ENCODE measurements around the gene MDM2. TPM values are rescaled to one million over a fixed set of nuclear protein-coding genes. Genes with fewer than 3 reads are reported as not detected.
A peak's percentile ranks its signal among the peaks of the same experiment; 100 is the strongest.

The MDM2 gene
- total and polyA plus RNA-seq, 10 donors: 41.5 to 248 (median 111) TPM

GRCh38 chr12:68832504-68832867 lies 24.5 kb downstream of the MDM2 start:
- TF ChIP-seq CTCF (IDR thresholded peaks at IDR 0.05 in 8 of 11, conservative IDR thresholded peaks at IDR 0.05 in 3 of 11) (no peak), POLR2AphosphoS5 (IDR thresholded peaks at IDR 0.05) (no peak), POLR2A (IDR thresholded peaks at IDR 0.05) (no peak)
- peaks cover 0 to 33% (median 11%) of the 10 kb centered on the region in 6 donors for H3K4me1 ChIP-seq
- no peaks in the 10 kb centered on the region for H3K27me3 ChIP-seq (replicated peaks in 1 of 7)
- no peak for DNase-seq
- H3K9me3 ChIP-seq: no peaks in the 10 kb centered on the region
- peaks cover 0 to 97% (median 85%) of the 10 kb centered on the region in 6 donors for H3K36me3 ChIP-seq
- intact Hi-C loops (cut with DNase I; ENCODE audit: low total_unique reads): no loop called here
- no peak overlapping the region for H3K4me3 ChIP-seq
- 95 to 99% (median 96%) methylated on average over 4 of the region's 4 CpGs for WGBS, 5 donors
- no peak overlapping the region for H3K27ac ChIP-seq

- Histone ChIP-seq H3K9me3 (no peaks in the 10 kb centered on the region), H3K4me1 (peaks cover 0 to 33% (median 11%) of the 10 kb centered on the region in 6 donors), H3K36me3 (peaks cover 2 to 97% (median 83%) of the 10 kb centered on the region in 6 donors), H3K27ac (no peak overlapping the region), H3K27me3 (replicated peaks in 1 of 7) (no peaks in the 10 kb centered on the region), H3K4me3 (no peak overlapping the region)
- intact Hi-C loops (cut with DNase I; ENCODE audit: low total_unique reads): no loop called here
- TF ChIP-seq POLR2A (IDR thresholded peaks at IDR 0.05) (no peak), CTCF (IDR thresholded peaks at IDR 0.05 in 8 of 11, conservative IDR thresholded peaks at IDR 0.05 in 3 of 11) (no peak), POLR2AphosphoS5 (IDR thresholded peaks at IDR 0.05) (no peak)
- WGBS, 5 donors: 97 to 100% (median 98%) methylated on average over 4 of the region's 4 CpGs
- no peak for DNase-seq
Observed at GRCh38 chr12:68833508-68833907, 25.5 kb downstream of the MDM2 start.

- Histone ChIP-seq H3K27ac (peak overlapping the region in 6 of 8 donors; percentile 6 to 49 (median 21)), H3K4me3 (no peak overlapping the region), H3K36me3 (peaks cover 6 to 97% (median 82%) of the 10 kb centered on the region in 6 donors), H3K27me3 (replicated peaks in 1 of 7) (no peaks in the 10 kb centered on the region), H3K9me3 (no peaks in the 10 kb centered on the region), H3K4me1 (peaks cover 0 to 20% (median 5%) of the 10 kb centered on the region in 6 donors)
- WGBS, 5 donors: 52 to 74% (median 67%) methylated on average over 10 of the region's 10 CpGs
- DNase-seq: no peak
- no peak for TF ChIP-seq CTCF (IDR thresholded peaks at IDR 0.05 in 8 of 11, conservative IDR thresholded peaks at IDR 0.05 in 3 of 11)
- TF ChIP-seq POLR2A (IDR thresholded peaks at IDR 0.05): no peak
- peak; percentile 55 to 65 (median 62) for TF ChIP-seq POLR2AphosphoS5 (IDR thresholded peaks at IDR 0.05)
- intact Hi-C loops (cut with DNase I; ENCODE audit: low total_unique reads): no loop called here
Observed at GRCh38 chr12:68835333-68835908, 27.4 kb downstream of the MDM2 start.

- peak in 1 of 3 donors; percentile 24 for TF ChIP-seq POLR2AphosphoS5 (IDR thresholded peaks at IDR 0.05)
- no peak for TF ChIP-seq POLR2A (IDR thresholded peaks at IDR 0.05)
- Histone ChIP-seq H3K36me3 (peaks cover 6 to 97% (median 84%) of the 10 kb centered on the region in 6 donors), H3K27ac (no peak overlapping the region), H3K27me3 (replicated peaks in 1 of 7) (no peaks in the 10 kb centered on the region), H3K9me3 (no peaks in the 10 kb centered on the region), H3K4me3 (no peak overlapping the region), H3K4me1 (peaks cover 0 to 21% (median 5%) of the 10 kb centered on the region in 6 donors)
- no peak for DNase-seq
- WGBS, 5 donors: 82 to 100% (median 97%) methylated on average over 1 of the region's 1 CpG
- intact Hi-C loops (cut with DNase I; ENCODE audit: low total_unique reads): no loop called here
Observed at GRCh38 chr12:68837215-68837614, 29.2 kb downstream of the MDM2 start.

Measured in spleen (tissue), 11 donors.